Sigmoid colon (tissue), 7 donors: ENCODE results near the gene ENPP1. TPM values are rescaled to one million over a fixed set of nuclear protein-coding genes. Genes with fewer than 3 reads are reported as not detected.

Source experiments
- DNase-seq: peaks from one replicate; pipeline ENCODE4 v3.0.0-alpha.2; 2019
- H3K27ac ChIP-seq, 4 donors: fragments of 200-600 bp; sonication (generic); one replicate each; pipeline ENCODE4 v1.5.1; 2016 to 2019; ENCODE audit warnings: mild to moderate bottlenecking in 1 of 4
- H3K27me3 ChIP-seq, 3 donors: fragments of 200-600 bp; sonication (generic); one replicate each; pipeline ENCODE4 v1.5.1; 2019; ENCODE audit warnings: mild to moderate bottlenecking in 1 of 3
- H3K36me3 ChIP-seq, 4 donors: fragments of 200-600 bp; sonication (generic); one replicate each; pipeline ENCODE4 v1.5.1; 2016 to 2019
- H3K4me1 ChIP-seq, 4 donors: fragments of 200-600 bp; sonication (generic); one replicate each; pipeline ENCODE4 v1.5.1; 2017 to 2019
- H3K4me3 ChIP-seq, 4 donors: fragments of 200-600 bp; sonication (generic); one replicate each; pipeline ENCODE4 v1.5.1; 2017 to 2019; ENCODE audit warnings: mild to moderate bottlenecking in 2 of 4, moderate library complexity in 1 of 4
- H3K9me3 ChIP-seq, 4 donors: fragments of 200-600 bp in 3 of 4; sonication (generic) in 3 of 4; one replicate each; pipeline versions ENCODE4 v1.5.1 to v1.6.1; 2013 to 2019
- EP300 ChIP-seq, 4 donors: sonication (generic); formaldehyde crosslinking; IDR thresholded peaks; one replicate each; pipeline ENCODE4 v1.6.1; 2017; ENCODE audit warnings: antibody characterized with exemption in 4 of 4
- POLR2A ChIP-seq, 2 donors: fragments of 450-650 bp; IDR thresholded peaks; one replicate each; pipeline ENCODE4 v1.6.1; 2016; ENCODE audit warnings: antibody characterized with exemption in 2 of 2, mild to moderate bottlenecking in 2 of 2, moderate library complexity in 2 of 2
- POLR2AphosphoS5 ChIP-seq, 4 donors: sonication (generic); formaldehyde crosslinking; IDR thresholded peaks; one replicate each; pipeline ENCODE4 v1.6.1; 2017; ENCODE audit warnings: antibody characterized with exemption in 4 of 4
- WGBS, 2 donors: extraction: QIAGEN DNeasy Blood & Tissue Kit; methylation state at CpG; one replicate each; pipeline ENCODE4 v1.1.7; 2013; 5-methylcytosine and 5-hydroxymethylcytosine counted together
- intact Hi-C: fragments of 100-400 bp; cut with DNase I; formaldehyde crosslinking; loops from one replicate; pipeline ENCODE4 v1.15.1; 2023
- polyA plus RNA-seq, 3 donors: library from polyadenylated mRNA; stranded (reverse); fragments of 200-250 nt; gene quantifications; one replicate each; pipeline ENCODE4 v1.2.3, GENCODE V29; 2013
- total RNA-seq, 4 donors: library from RNA; depleted of rRNA; stranded (reverse); fragments of >200 nt; gene quantifications; one replicate each; pipeline ENCODE4 v1.1.0, GENCODE V29; 2016
- TF ChIP-seq, protein P1 (sequence below), 4 experiments: fragments of 450-650 bp in 3 of 4; fragments of 200-600 bp in 1 of 4; IDR thresholded peaks; one replicate each; pipeline ENCODE4 v1.5.1; 2016 to 2019; ENCODE audit warnings: antibody characterized with exemption in 4 of 4, mild to moderate bottlenecking in 3 of 4, moderate library complexity in 2 of 4
- donor health status: healthy with polysubstance abuse.
- donor health status: Bipolar disorder and iron deficiency.
- donor health status: healthy.

ENPP1 gene
- total and polyA plus RNA-seq, 7 donors: 1.2 to 7.2 (median 3.6) TPM

DNA sequence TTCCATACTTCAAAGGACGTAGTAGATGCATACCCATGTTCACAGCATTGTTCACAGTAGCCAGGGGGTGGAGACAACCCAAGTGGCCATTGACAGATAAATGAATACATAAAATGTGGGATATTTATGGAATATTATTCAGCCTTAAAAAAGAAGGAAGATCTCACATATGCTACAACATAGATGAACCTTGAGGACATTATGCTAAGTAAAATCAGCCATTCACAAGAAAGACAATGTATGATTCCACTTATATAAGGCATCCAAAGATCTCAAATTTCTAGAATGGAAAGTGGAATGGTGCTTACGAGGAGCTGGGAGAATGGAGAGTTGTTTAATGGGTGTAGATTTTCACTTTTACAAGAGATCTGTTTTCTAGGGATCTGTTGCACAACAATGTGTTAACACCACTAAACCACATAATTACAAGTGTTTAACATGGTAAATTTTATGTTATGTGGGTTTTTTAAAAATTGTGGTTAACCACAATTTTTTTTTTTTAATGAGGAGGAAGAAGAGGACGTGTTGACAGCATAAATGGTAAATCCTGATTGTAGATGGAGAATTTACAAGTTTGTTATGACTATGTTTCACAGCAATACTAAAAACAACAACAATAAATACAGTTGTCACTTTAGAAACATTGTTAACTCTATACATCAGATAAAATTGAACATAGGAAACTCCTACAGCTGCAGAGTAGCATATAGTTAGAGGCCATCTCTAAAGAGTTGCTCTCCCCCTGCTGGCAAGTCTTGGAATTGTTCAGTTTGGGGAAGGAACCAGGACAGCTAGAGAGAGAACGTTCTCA lies 101.8 kb downstream of the ENPP1 start:
- 54 to 58% methylated on average over 4 of the region's 4 CpGs for WGBS, 2 donors
- Histone ChIP-seq H3K4me1 (no peaks in the 10 kb centered on the region), H3K4me3 (no peak overlapping the region), H3K9me3 (no peaks in the 10 kb centered on the region), H3K27ac (no peak overlapping the region), H3K36me3 (no peaks in the 10 kb centered on the region), H3K27me3 (peaks cover 0 to 8% (median 0%) of the 10 kb centered on the region in 3 donors)
- peak; percentile 72 for DNase-seq
- intact Hi-C loops: loop anchor here (10.0 kb wide), 2 partner anchors 215 to 575 kb away; no protein-coding TSS in a partner anchor
- no peak for TF ChIP-seq EP300 (IDR thresholded peaks at IDR 0.05)
- TF ChIP-seq, protein P1, sequence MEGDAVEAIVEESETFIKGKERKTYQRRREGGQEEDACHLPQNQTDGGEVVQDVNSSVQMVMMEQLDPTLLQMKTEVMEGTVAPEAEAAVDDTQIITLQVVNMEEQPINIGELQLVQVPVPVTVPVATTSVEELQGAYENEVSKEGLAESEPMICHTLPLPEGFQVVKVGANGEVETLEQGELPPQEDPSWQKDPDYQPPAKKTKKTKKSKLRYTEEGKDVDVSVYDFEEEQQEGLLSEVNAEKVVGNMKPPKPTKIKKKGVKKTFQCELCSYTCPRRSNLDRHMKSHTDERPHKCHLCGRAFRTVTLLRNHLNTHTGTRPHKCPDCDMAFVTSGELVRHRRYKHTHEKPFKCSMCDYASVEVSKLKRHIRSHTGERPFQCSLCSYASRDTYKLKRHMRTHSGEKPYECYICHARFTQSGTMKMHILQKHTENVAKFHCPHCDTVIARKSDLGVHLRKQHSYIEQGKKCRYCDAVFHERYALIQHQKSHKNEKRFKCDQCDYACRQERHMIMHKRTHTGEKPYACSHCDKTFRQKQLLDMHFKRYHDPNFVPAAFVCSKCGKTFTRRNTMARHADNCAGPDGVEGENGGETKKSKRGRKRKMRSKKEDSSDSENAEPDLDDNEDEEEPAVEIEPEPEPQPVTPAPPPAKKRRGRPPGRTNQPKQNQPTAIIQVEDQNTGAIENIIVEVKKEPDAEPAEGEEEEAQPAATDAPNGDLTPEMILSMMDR (IDR thresholded peaks at IDR 0.05): peak; percentile 15 to 89 (median 71)

DNA sequence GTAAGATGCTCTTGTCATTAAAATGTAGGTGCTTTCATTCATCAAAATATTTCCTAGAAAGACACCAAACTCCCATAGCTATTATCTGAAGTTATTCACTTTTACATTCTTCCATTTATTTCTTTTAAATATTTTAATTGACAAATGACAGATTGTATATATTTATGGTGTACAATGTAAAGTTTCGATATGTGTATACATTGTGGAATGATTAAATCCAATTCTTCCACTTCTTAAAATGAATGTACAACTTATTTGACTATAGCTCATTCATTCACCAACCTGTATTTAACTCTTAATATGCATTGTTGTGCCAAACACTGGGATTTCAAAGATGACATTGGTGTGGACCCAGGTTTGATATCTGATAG lies 102.4 kb downstream of the ENPP1 start:
- TF ChIP-seq POLR2AphosphoS5 (IDR thresholded peaks at IDR 0.05): no peak
- TF ChIP-seq EP300 (IDR thresholded peaks at IDR 0.05): no peak
- TF ChIP-seq, protein P1 (IDR thresholded peaks at IDR 0.05): no peak
- TF ChIP-seq POLR2A (IDR thresholded peaks at IDR 0.05): no peak
- no peak for DNase-seq
- Histone ChIP-seq H3K4me1 (no peaks in the 10 kb centered on the region), H3K27ac (no peak overlapping the region), H3K4me3 (no peak overlapping the region), H3K27me3 (peaks cover 0 to 8% (median 0%) of the 10 kb centered on the region in 3 donors), H3K9me3 (no peaks in the 10 kb centered on the region), H3K36me3 (no peaks in the 10 kb centered on the region)
- intact Hi-C loops: loop anchor here (10.0 kb wide), 2 partner anchors 215 to 575 kb away; no protein-coding TSS in a partner anchor
- WGBS, 2 donors: 21 to 75% methylated on average over 1 of the region's 1 CpG

DNA sequence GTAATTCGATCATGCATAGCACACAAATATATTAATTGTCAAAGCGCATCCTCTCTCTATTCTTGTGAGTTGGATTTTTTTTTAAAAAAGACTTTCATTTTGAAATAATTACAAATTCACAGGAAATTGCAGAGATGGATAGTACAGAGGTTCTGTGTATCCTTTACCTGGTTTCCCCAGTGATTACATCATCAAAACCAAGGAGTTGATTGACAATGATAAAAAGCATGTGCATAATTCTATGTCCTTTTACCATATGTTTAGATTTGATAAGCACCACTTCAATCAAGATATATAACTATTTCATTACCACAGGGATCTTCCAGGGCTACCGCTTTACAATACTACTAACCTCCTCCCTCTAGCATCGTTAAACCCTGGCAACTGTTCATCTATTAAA lies 103.1 kb downstream of the ENPP1 start:
- 15 to 67% methylated on average over 4 of the region's 4 CpGs for WGBS, 2 donors
- DNase-seq: no peak
- Histone ChIP-seq H3K9me3 (no peaks in the 10 kb centered on the region), H3K36me3 (no peaks in the 10 kb centered on the region), H3K4me3 (no peak overlapping the region), H3K4me1 (no peaks in the 10 kb centered on the region), H3K27ac (no peak overlapping the region), H3K27me3 (peaks cover 0 to 8% (median 0%) of the 10 kb centered on the region in 3 donors)
- TF ChIP-seq, protein P1 (IDR thresholded peaks at IDR 0.05): no peak
- TF ChIP-seq POLR2A (IDR thresholded peaks at IDR 0.05): no peak
- intact Hi-C loops: loop anchor here (10.0 kb wide), 2 partner anchors 216 to 574 kb away; no protein-coding TSS in a partner anchor

DNA sequence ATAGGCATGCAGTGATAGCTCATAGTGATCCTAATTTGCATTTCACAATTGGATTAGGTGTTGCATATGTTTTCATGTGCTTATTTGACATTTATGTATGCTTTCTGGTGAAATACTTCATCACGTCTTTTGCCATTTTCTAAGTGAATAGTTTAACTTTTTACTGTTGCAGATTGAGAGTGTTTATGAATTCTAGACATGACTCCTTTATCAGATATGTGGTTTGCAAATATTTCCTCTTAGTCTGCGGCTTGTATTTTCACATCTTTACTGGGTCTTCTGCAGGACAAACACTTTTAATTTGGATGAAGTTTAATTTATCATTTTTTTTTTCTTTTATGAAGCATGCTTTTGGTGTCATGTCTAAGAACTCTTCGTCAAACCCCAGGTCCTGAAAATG lies 104.1 kb downstream of the ENPP1 start:
- Histone ChIP-seq H3K4me3 (no peak overlapping the region), H3K27me3 (peaks cover 0 to 8% (median 0%) of the 10 kb centered on the region in 3 donors), H3K36me3 (no peaks in the 10 kb centered on the region), H3K4me1 (no peaks in the 10 kb centered on the region), H3K9me3 (no peaks in the 10 kb centered on the region), H3K27ac (no peak overlapping the region)
- intact Hi-C loops: loop anchor here (10.0 kb wide), 2 partner anchors 217 to 573 kb away; no protein-coding TSS in a partner anchor
- TF ChIP-seq, protein P1 (IDR thresholded peaks at IDR 0.05): no peak
- TF ChIP-seq POLR2AphosphoS5 (IDR thresholded peaks at IDR 0.05): no peak
- no peak for TF ChIP-seq POLR2A (IDR thresholded peaks at IDR 0.05)
- TF ChIP-seq EP300 (IDR thresholded peaks at IDR 0.05): no peak
- no peak for DNase-seq
- 13 to 25% methylated on average over 3 of the region's 3 CpGs for WGBS, 2 donors
